Endothelial cell of umbilical vein (primary cell): ENCODE data around the gene RNASE7. TPM values are rescaled to one million over a fixed set of nuclear protein-coding genes. Genes with fewer than 3 reads are reported as not detected.

ENCODE experiments used
- BruUV-seq: library from RNA; stranded (reverse); fragments of 400-500 nt; replicated peaks from 2 replicates; lab custom pipeline; 2021; lab: Mats Ljungman, UMichigan
- CTCF ChIA-PET: fragments of 300-600, 350-600 bp; sonication (Branson Sonifier 250); formaldehyde crosslinking; loops from one replicate; lab custom pipeline; 2021; ENCODE audit warnings: antibody characterized with exemption, inconsistent platforms; lab: Charles Lee
- POLR2A ChIA-PET: fragments of 300-600, 350-600 bp; sonication (Branson Sonifier 250); formaldehyde crosslinking; loops from one replicate; lab custom pipeline; 2021; ENCODE audit warnings: antibody characterized with exemption, inconsistent platforms; lab: Charles Lee
- DNase-seq: peaks from one replicate; pipeline ENCODE4 v3.0.0-alpha.2; 2011; ENCODE audit warnings: low read depth, low spot score
- FAIRE-seq: peaks from 2 replicates; lab custom pipeline; 2011; peaks lifted over from hg19 to GRCh38; lab: Jason Lieb, UNC
- H2AFZ ChIP-seq: 2 replicates; pipeline ENCODE4 v1.6.0; 2012; ENCODE audit warnings: low read depth, low read length, control low read depth, inconsistent platforms
- H3K27ac ChIP-seq: 2 replicates; pipeline ENCODE4 v1.5.1; 2011; ENCODE audit warnings: low read depth, mild to moderate bottlenecking, control low read depth, low read length, moderate library complexity; ENCODE audit not compliant: insufficient read depth
- H3K27me3 ChIP-seq, 2 experiments: 2 replicates each; pipeline versions ENCODE4 v1.6.0 to v1.6.1; 2011; ENCODE audit warnings: low read length in 2 of 2, mixed read lengths in 1 of 2; ENCODE audit not compliant: control insufficient read depth in 2 of 2, insufficient read depth in 2 of 2
- H3K36me3 ChIP-seq, 2 experiments: 2 replicates in 1 of 2; 3 replicates in 1 of 2; pipeline ENCODE4 v1.5.1; 2011; ENCODE audit warnings: low read length in 2 of 2, mild to moderate bottlenecking in 1 of 2, moderate library complexity in 1 of 2; ENCODE audit not compliant: control insufficient read depth in 2 of 2, insufficient read depth in 2 of 2; ENCODE audit errors: extremely low read depth in 1 of 2
- H3K4me1 ChIP-seq: 3 replicates; pipeline ENCODE4 v1.5.1; 2011; ENCODE audit warnings: mild to moderate bottlenecking, low read length; ENCODE audit not compliant: control insufficient read depth, insufficient read depth; ENCODE audit errors: extremely low read depth
- H3K4me2 ChIP-seq: 2 replicates; pipeline ENCODE4 v1.6.1; 2011; ENCODE audit warnings: low read length, control low read depth, mixed read lengths; ENCODE audit not compliant: insufficient read depth
- H3K4me3 ChIP-seq, 3 experiments: fragments of 200-600 bp in 1 of 3; sonication (generic), shearing (Covaris generic) in 1 of 3; replicated peaks in 1 of 3; 2 replicates each; pipeline ENCODE4 v1.5.1; 2011 to 2016; ENCODE audit warnings: control low read depth in 3 of 3, low read length in 3 of 3, mild to moderate bottlenecking in 2 of 3, inconsistent platforms in 1 of 3, low read depth in 1 of 3, moderate library complexity in 1 of 3; ENCODE audit not compliant: insufficient read depth in 1 of 3
- H3K79me2 ChIP-seq: 2 replicates; pipeline ENCODE4 v1.6.0; 2012; ENCODE audit warnings: low read length, inconsistent platforms; ENCODE audit not compliant: control insufficient read depth, insufficient read depth
- H3K9ac ChIP-seq: replicated peaks from 2 replicates; pipeline ENCODE3; 2011; ENCODE audit warnings: low read length, control low read depth; ENCODE audit not compliant: insufficient read depth; ENCODE audit errors: extremely low read depth
- H3K9me1 ChIP-seq: replicated peaks from 3 replicates; pipeline ENCODE4 v1.6.0; 2011; ENCODE audit warnings: mild to moderate bottlenecking, low read length; ENCODE audit not compliant: control insufficient read depth, insufficient read depth; ENCODE audit errors: extremely low read depth
- H3K9me3 ChIP-seq: replicated peaks from 2 replicates; pipeline ENCODE4 v1.5.1; 2012; ENCODE audit warnings: low read length, inconsistent platforms; ENCODE audit not compliant: control insufficient read depth, insufficient read depth
- H4K20me1 ChIP-seq: replicated peaks from 2 replicates; pipeline ENCODE3; 2011; ENCODE audit warnings: mild to moderate bottlenecking, low read length; ENCODE audit not compliant: control insufficient read depth, insufficient read depth; ENCODE audit errors: extremely low read depth
- EZH2 ChIP-seq: IDR thresholded peaks from 2 replicates; pipeline ENCODE4 v1.6.1; 2012; ENCODE audit warnings: borderline replicate concordance, low read depth, mild to moderate bottlenecking, moderate library complexity, low read length, inconsistent platforms; ENCODE audit not compliant: severe bottlenecking
- FOS ChIP-seq: IDR thresholded peaks from 2 replicates; pipeline ENCODE4 v1.6.1; 2011; ENCODE audit warnings: mild to moderate bottlenecking, low read length, moderate library complexity, borderline replicate concordance; ENCODE audit not compliant: insufficient read depth
- GATA2 ChIP-seq: IDR thresholded peaks from 2 replicates; pipeline ENCODE4 v1.7.0; 2011; ENCODE audit warnings: low read depth, mild to moderate bottlenecking, moderate library complexity, mixed read lengths, low read length; ENCODE audit not compliant: insufficient read length, insufficient read depth
- JUN ChIP-seq: IDR thresholded peaks from 2 replicates; pipeline ENCODE4 v1.6.1; 2011; ENCODE audit warnings: borderline replicate concordance, low read depth; ENCODE audit not compliant: insufficient read length, insufficient read depth
- MYC ChIP-seq: IDR thresholded peaks from one replicate; pipeline ENCODE4 v1.6.1; 2011; ENCODE audit warnings: mild to moderate bottlenecking, low read depth, low read length
- POLR2A ChIP-seq: IDR thresholded peaks from 2 replicates; pipeline ENCODE4 v1.6.1; 2012; ENCODE audit warnings: low read depth, mild to moderate bottlenecking, control low read depth, low read length
- POLR2AphosphoS5 ChIP-seq: IDR thresholded peaks from 2 replicates; pipeline ENCODE4 v1.6.1; 2012; ENCODE audit warnings: low read depth, mild to moderate bottlenecking, control low read depth, low read length, moderate library complexity; ENCODE audit not compliant: insufficient read depth
- dilution Hi-C: fragments of 300-500 bp; cut with MboI; formaldehyde crosslinking; loops from one replicate; pipeline ENCODE4 v1.15.0; 2019; ENCODE audit warnings: low sequenced_read_pairs; ENCODE audit not compliant: extremely low pct_ligation_motif_present
- intact Hi-C: fragments of 100-400 bp; cut with micrococcal nuclease; formaldehyde crosslinking; loops from one replicate; pipeline ENCODE4 v1.10.0; 2022
- polyA plus RNA-seq, 4 experiments: library from polyadenylated mRNA; depleted of rRNA in 3 of 4; stranded (reverse) in 3 of 4; unstranded in 1 of 4; fragments of >200 nt; gene quantifications; 2 replicates each; pipeline versions ENCODE4 v1.2.1 to v1.2.3, GENCODE V29; 2011 to 2012; ENCODE audit warnings: missing spikeins in 1 of 4
- total RNA-seq: library from RNA; stranded (reverse); gene quantifications from 2 replicates; pipeline ENCODE4 v1.2.3, GENCODE V29; 2021
- TF ChIP-seq, protein P1 (sequence below), 2 donors: IDR thresholded peaks; 1 replicate in 1 of 2; 2 replicates in 1 of 2; pipeline ENCODE4 v1.5.1; 2011; ENCODE audit warnings: low read length in 2 of 2, mild to moderate bottlenecking in 2 of 2, moderate library complexity in 2 of 2, control low read depth in 1 of 2, inconsistent platforms in 1 of 2, low read depth in 1 of 2; ENCODE audit not compliant: insufficient read depth in 1 of 2; ENCODE audit errors: extremely low read depth in 1 of 2
- TF ChIP-seq, protein P2 (sequence below): IDR thresholded peaks from 2 replicates; pipeline ENCODE4 v1.6.1; 2011; ENCODE audit not compliant: insufficient read depth, insufficient read length

Gene RNASE7
- total and polyA plus RNA-seq, 2 donors (not counting 3 experiments of a cell fraction or from before 2014, with no cell fraction given) = not detected

DNA sequence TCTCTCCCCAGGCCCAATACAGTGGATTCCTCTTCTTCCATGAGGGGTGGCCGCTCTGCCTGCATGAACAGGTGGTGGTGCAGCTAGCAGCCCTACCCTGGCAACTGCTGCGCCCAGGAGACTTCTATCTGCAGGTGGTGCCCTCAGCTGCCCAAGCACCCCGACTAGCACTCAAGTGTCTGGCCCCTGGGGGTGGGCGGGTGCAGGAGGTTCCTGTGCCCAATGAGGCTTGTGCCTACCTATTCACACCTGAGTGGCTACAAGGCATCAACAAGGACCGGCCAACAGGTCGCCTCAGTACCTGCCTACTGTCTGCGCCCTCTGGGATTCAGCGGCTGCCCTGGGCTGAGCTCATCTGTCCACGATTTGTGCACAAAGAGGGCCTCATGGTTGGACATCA, 31.8 kb downstream of the RNASE7 start:
- dilution Hi-C loops (no loop called here), intact Hi-C loops (no loop called here)
- TF ChIP-seq POLR2A = no peak
- no peak for TF ChIP-seq POLR2AphosphoS5
- TF ChIP-seq EZH2 = no peak
- TF ChIP-seq, protein P1, sequence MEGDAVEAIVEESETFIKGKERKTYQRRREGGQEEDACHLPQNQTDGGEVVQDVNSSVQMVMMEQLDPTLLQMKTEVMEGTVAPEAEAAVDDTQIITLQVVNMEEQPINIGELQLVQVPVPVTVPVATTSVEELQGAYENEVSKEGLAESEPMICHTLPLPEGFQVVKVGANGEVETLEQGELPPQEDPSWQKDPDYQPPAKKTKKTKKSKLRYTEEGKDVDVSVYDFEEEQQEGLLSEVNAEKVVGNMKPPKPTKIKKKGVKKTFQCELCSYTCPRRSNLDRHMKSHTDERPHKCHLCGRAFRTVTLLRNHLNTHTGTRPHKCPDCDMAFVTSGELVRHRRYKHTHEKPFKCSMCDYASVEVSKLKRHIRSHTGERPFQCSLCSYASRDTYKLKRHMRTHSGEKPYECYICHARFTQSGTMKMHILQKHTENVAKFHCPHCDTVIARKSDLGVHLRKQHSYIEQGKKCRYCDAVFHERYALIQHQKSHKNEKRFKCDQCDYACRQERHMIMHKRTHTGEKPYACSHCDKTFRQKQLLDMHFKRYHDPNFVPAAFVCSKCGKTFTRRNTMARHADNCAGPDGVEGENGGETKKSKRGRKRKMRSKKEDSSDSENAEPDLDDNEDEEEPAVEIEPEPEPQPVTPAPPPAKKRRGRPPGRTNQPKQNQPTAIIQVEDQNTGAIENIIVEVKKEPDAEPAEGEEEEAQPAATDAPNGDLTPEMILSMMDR (IDR thresholded peaks at IDR 0.05; ENCODE audit: extremely low read depth in 1 of 2, insufficient read depth in 1 of 2, low read depth in 1 of 2, low read length in 2 of 2) = no peak
- no peak for TF ChIP-seq GATA2
- TF ChIP-seq MYC = no peak
- TF ChIP-seq FOS = no peak
- TF ChIP-seq, protein P2, sequence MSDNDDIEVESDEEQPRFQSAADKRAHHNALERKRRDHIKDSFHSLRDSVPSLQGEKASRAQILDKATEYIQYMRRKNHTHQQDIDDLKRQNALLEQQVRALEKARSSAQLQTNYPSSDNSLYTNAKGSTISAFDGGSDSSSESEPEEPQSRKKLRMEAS = no peak
- no peak for TF ChIP-seq JUN
- ChIA-PET CTCF (interaction anchor here (1.7 to 1.8 kb wide), 2 partner anchors 30 to 59 kb away, joined by 5 to 7 read pairs; no protein-coding TSS in a partner anchor), POLR2A (no interaction called here)
- peaks cover 8 to 18% of the 10 kb centered on the region in 2 experiments for H3K27me3 ChIP-seq
- DNase-seq = no peak
- peaks cover 0 to 6% of the 10 kb centered on the region in 2 experiments for H3K36me3 ChIP-seq
- no peaks in the 10 kb centered on the region for H3K9me1 ChIP-seq
- H3K9ac ChIP-seq = no peak overlapping the region
- H3K9me3 ChIP-seq = no peaks in the 10 kb centered on the region
- no peak overlapping the region for H3K4me3 ChIP-seq
- H4K20me1 ChIP-seq = no peaks in the 10 kb centered on the region
- no peaks in the 10 kb centered on the region for H3K79me2 ChIP-seq
- BruUV-seq = no TSS peak
- FAIRE-seq = no peak
- H3K27ac ChIP-seq = no peak overlapping the region
- H3K4me1 ChIP-seq = peaks cover 10% of the 10 kb centered on the region
- H3K4me2 ChIP-seq = no peak overlapping the region
- no peak overlapping the region for H2AFZ ChIP-seq
